GM20000 (cell line): Measurements from ENCODE around the gene TMEM88.

Experiments used
- DNase-seq: peaks from one replicate; pipeline ENCODE4 v3.0.0; 2012; ENCODE audit warnings: low spot score
- TF ChIP-seq, protein P1 (sequence below): IDR thresholded peaks from 2 replicates; pipeline ENCODE4 v1.5.1; 2012; ENCODE audit warnings: mild to moderate bottlenecking, control low read depth; ENCODE audit errors: extremely low read depth, missing control alignments

TMEM88 gene

DNA sequence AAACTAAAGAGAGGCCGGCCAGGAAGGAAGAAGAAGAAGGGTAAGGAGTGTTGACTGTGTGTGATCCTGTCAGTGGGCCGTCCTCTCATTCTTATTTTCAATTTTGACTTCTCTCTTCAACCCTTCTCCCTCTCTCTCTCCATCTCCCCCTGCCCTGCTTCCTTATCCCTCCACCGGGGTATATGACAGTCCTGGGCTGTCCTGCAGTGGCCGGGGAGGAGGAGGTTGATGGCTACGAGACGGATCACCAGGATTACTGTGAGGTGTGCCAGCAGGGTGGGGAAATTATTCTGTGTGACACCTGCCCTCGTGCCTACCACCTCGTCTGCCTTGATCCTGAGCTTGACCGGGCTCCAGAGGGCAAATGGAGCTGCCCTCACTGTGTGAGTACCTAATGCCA is 39.4 kb downstream of the TMEM88 start:
- TF ChIP-seq, protein P1, sequence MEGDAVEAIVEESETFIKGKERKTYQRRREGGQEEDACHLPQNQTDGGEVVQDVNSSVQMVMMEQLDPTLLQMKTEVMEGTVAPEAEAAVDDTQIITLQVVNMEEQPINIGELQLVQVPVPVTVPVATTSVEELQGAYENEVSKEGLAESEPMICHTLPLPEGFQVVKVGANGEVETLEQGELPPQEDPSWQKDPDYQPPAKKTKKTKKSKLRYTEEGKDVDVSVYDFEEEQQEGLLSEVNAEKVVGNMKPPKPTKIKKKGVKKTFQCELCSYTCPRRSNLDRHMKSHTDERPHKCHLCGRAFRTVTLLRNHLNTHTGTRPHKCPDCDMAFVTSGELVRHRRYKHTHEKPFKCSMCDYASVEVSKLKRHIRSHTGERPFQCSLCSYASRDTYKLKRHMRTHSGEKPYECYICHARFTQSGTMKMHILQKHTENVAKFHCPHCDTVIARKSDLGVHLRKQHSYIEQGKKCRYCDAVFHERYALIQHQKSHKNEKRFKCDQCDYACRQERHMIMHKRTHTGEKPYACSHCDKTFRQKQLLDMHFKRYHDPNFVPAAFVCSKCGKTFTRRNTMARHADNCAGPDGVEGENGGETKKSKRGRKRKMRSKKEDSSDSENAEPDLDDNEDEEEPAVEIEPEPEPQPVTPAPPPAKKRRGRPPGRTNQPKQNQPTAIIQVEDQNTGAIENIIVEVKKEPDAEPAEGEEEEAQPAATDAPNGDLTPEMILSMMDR = no peak
- no peak for DNase-seq

DNA sequence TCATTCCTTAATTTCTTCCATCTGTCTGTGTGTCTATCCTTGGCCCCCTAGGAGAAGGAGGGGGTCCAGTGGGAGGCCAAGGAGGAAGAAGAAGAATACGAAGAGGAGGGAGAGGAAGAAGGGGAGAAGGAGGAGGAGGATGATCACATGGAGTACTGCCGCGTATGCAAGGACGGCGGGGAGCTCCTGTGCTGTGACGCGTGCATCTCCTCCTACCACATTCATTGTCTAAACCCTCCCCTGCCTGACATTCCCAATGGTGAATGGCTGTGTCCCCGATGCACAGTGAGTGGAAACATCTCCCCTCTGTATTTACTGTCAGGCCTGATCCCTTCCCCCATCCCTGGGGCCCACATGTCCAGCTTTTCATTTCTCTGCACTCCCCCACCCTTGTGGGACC is 40.0 kb downstream of the TMEM88 start:
- no peak for DNase-seq
- TF ChIP-seq, protein P1 = no peak

DNA sequence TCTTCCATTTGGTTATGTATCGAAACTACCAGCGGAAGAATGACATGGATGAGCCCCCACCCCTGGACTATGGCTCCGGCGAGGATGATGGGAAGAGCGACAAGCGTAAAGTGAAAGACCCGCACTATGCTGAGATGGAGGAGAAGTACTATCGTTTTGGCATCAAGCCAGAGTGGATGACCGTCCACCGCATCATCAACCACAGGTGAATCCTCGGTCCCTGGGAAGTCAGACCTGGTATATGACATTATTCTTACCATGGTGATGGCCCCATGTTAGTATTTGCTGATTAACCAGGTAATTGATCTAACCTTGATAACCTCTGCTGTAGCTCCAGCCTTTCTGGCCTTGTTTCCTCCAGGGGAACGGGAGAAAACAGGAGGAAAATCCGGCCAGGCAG is 42.2 kb downstream of the TMEM88 start:
- DNase-seq = no peak
- TF ChIP-seq, protein P1 = no peak

DNA sequence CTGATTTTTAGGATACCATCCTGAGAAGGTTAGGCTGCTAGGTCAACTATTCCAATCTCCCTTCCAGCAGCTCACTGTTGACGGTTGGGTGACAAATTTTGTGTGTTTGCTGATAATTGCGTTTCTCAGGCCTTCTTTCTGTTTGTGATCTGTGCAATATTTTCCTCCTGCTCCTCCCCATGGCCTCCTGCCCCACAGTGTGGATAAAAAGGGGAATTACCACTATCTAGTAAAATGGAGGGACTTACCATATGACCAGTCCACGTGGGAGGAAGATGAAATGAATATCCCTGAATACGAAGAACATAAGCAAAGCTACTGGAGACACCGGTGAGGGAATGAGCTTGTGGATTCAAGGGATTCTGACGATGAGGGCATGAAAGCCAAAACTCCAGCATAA is 42.9 kb downstream of the TMEM88 start:
- no peak for DNase-seq
- TF ChIP-seq, protein P1 = no peak

DNA sequence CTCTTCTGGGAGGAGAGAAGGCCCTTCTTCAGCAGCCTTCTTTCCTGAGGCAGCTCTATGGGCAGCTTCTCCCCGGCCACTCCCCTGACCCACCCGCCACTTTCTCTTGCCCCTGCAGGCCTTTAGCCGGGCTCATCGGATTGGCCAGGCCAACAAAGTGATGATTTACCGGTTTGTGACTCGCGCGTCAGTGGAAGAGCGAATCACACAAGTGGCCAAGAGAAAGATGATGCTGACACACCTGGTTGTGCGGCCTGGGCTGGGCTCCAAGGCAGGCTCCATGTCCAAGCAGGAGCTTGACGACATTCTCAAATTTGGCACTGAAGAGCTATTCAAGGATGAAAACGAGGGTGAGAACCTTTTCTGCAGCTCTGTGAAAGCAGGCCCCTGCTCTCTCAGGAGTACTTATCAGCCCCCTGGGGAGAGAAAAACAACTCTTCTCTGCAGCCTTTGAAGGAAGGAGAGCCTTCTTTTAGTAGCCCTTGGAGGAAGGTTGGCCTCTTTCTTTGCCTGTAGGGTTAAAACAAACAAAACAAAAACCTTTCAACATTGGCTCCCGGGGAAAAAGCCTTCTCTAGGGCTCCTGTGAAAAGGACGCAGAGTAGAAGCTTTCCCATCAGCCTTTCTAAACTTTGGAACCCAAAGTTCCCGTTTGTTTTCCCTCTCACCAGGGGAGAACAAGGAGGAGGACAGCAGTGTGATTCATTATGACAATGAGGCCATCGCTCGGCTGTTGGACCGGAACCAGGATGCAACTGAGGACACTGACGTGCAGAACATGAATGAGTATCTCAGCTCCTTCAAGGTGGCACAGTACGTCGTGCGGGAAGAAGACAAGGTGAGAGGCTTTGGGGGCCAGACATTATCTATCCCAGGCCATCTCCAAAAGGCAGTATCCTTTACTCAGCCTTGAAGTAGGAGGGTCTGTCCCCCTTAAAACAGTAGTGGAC is 48.6 kb downstream of the TMEM88 start:
- no peak for DNase-seq
- TF ChIP-seq, protein P1 = no peak
